WTC11 (cell line): Measurements from ENCODE around the gene PAK5. TPM values are rescaled to one million over a fixed set of nuclear protein-coding genes. Genes with fewer than 3 reads are reported as not detected.

ENCODE experiments used
- ATAC-seq: fragments of 200-7000 bp; cut with Tn5 transposase; 2 replicates; pipeline ENCODE4 v1.10.0; 2021; ENCODE audit warnings: mild to moderate bottlenecking, moderate library complexity
- CTCF ChIA-PET: fragments of 300-600 bp; sonication (Branson Sonifier 250); formaldehyde crosslinking; loops from one replicate; lab custom pipeline; 2021; ENCODE audit warnings: antibody characterized with exemption; lab: Charles Lee
- POLR2A ChIA-PET: fragments of 350-600 bp; sonication (Branson Sonifier 250); formaldehyde crosslinking; loops from one replicate; lab custom pipeline; 2021; ENCODE audit warnings: antibody characterized with exemption; lab: Charles Lee
- DNase-seq: peaks from one replicate; pipeline ENCODE4 v3.0.0; 2021; ENCODE audit warnings: low spot score
- H3K27ac Mint-ChIP-seq: 2 replicates; pipeline ENCODE4 v1.8.0; 2021; ENCODE audit warnings: mixed read lengths
- H3K27me3 Mint-ChIP-seq: 2 replicates; pipeline ENCODE4 v1.8.0; 2021; ENCODE audit warnings: low read depth, mild to moderate bottlenecking, moderate library complexity, mixed read lengths
- H3K36me3 Mint-ChIP-seq: 2 replicates; pipeline ENCODE4 v1.8.0; 2021; ENCODE audit warnings: mixed read lengths
- H3K4me1 Mint-ChIP-seq: 2 replicates; pipeline ENCODE4 v1.8.0; 2022; ENCODE audit warnings: mixed read lengths
- H3K4me3 Mint-ChIP-seq: 2 replicates; pipeline ENCODE4 v1.8.0; 2021; ENCODE audit warnings: mild to moderate bottlenecking, moderate library complexity, mixed read lengths
- H3K9me3 Mint-ChIP-seq: 2 replicates; pipeline ENCODE4 v1.8.0; 2021; ENCODE audit warnings: mixed read lengths
- ARID4B ChIP-seq: sonication (generic); formaldehyde crosslinking; IDR thresholded peaks from 2 replicates; pipeline ENCODE4 v1.8.0; 2023; ENCODE audit warnings: missing genetic modification reagents, mild to moderate bottlenecking, borderline replicate concordance
- ATF2 ChIP-seq: sonication (generic); formaldehyde crosslinking; IDR thresholded peaks from 2 replicates; pipeline ENCODE4 v1.8.1; 2022; ENCODE audit warnings: low read depth, missing genetic modification reagents, borderline replicate concordance
- ATF3 ChIP-seq: sonication (generic); formaldehyde crosslinking; conservative IDR thresholded peaks from 2 replicates; pipeline ENCODE4 v1.8.1; 2022; ENCODE audit warnings: mild to moderate bottlenecking, missing genetic modification reagents
- CREB1 ChIP-seq: sonication (generic); formaldehyde crosslinking; IDR thresholded peaks from 2 replicates; pipeline ENCODE4 v1.8.0; 2023; ENCODE audit warnings: mild to moderate bottlenecking, missing genetic modification reagents
- ERG ChIP-seq: fragments of 250-450 bp; sonication (Bioruptor Pico); IDR thresholded peaks from 2 replicates; pipeline ENCODE4 v1.8.0; 2021; ENCODE audit warnings: mild to moderate bottlenecking
- ETV6 ChIP-seq: sonication (generic); formaldehyde crosslinking; IDR thresholded peaks from 2 replicates; pipeline ENCODE4 v1.8.1; 2022; ENCODE audit warnings: mild to moderate bottlenecking, missing genetic modification reagents
- FOXP4 ChIP-seq: sonication (generic); formaldehyde crosslinking; IDR thresholded peaks from 2 replicates; pipeline ENCODE4 v1.8.0; 2022; ENCODE audit warnings: mild to moderate bottlenecking, missing genetic modification reagents
- HMGXB4 ChIP-seq: sonication (generic); formaldehyde crosslinking; IDR thresholded peaks from 2 replicates; pipeline ENCODE4 v1.8.1; 2023; ENCODE audit warnings: mild to moderate bottlenecking, moderate library complexity, missing genetic modification reagents
- IRF2 ChIP-seq: sonication (generic); formaldehyde crosslinking; IDR thresholded peaks from 2 replicates; pipeline ENCODE4 v1.8.0; 2022; ENCODE audit warnings: low read depth, missing genetic modification reagents, borderline replicate concordance
- JAZF1 ChIP-seq: fragments of 250-450 bp; sonication (Bioruptor Pico); IDR thresholded peaks from 2 replicates; pipeline ENCODE4 v1.9.0; 2021; ENCODE audit warnings: moderate library complexity, mild to moderate bottlenecking, inconsistent platforms
- NR2C2 ChIP-seq: sonication (generic); formaldehyde crosslinking; IDR thresholded peaks from 2 replicates; pipeline ENCODE4 v1.8.0; 2022; ENCODE audit warnings: mild to moderate bottlenecking, missing genetic modification reagents
- NR3C1 ChIP-seq: sonication (generic); formaldehyde crosslinking; conservative IDR thresholded peaks from 2 replicates; pipeline ENCODE4 v1.8.1; 2023; ENCODE audit warnings: low read depth, mild to moderate bottlenecking, missing genetic modification reagents
- RELA ChIP-seq: sonication (generic); formaldehyde crosslinking; IDR thresholded peaks from 2 replicates; pipeline ENCODE4 v1.8.1; 2022; ENCODE audit warnings: missing genetic modification reagents, mild to moderate bottlenecking, borderline replicate concordance
- SMAD3 ChIP-seq: sonication (generic); formaldehyde crosslinking; IDR thresholded peaks from 2 replicates; pipeline ENCODE4 v1.8.0; 2022; ENCODE audit warnings: missing genetic modification reagents, mild to moderate bottlenecking, borderline replicate concordance
- SOX15 ChIP-seq: fragments of 250-450 bp; sonication (Bioruptor Pico); IDR thresholded peaks from 2 replicates; pipeline ENCODE4 v1.9.0; 2021; ENCODE audit warnings: mild to moderate bottlenecking
- TCF7 ChIP-seq: sonication (generic); formaldehyde crosslinking; IDR thresholded peaks from 2 replicates; pipeline ENCODE4 v1.8.0; 2022; ENCODE audit warnings: mild to moderate bottlenecking, low read depth, missing genetic modification reagents, moderate library complexity
- TEAD1 ChIP-seq: sonication (generic); formaldehyde crosslinking; IDR thresholded peaks from 2 replicates; pipeline ENCODE4 v1.8.0; 2022; ENCODE audit warnings: mild to moderate bottlenecking, missing genetic modification reagents
- USF1 ChIP-seq: sonication (generic); formaldehyde crosslinking; IDR thresholded peaks from 2 replicates; pipeline ENCODE4 v1.8.0; 2022; ENCODE audit warnings: mild to moderate bottlenecking, missing genetic modification reagents
- ZBTB21 ChIP-seq: sonication (generic); formaldehyde crosslinking; IDR thresholded peaks from 2 replicates; pipeline ENCODE4 v1.8.1; 2023; ENCODE audit warnings: mild to moderate bottlenecking, missing genetic modification reagents, borderline replicate concordance
- ZNF416 ChIP-seq: fragments of 250-450 bp; sonication (Bioruptor Pico); IDR thresholded peaks from 2 replicates; pipeline ENCODE4 v1.9.0; 2021; ENCODE audit warnings: mild to moderate bottlenecking, inconsistent platforms
- ZNF532 ChIP-seq: fragments of 250-450 bp; sonication (Bioruptor Pico); IDR thresholded peaks from 2 replicates; pipeline ENCODE4 v1.9.0; 2021; ENCODE audit warnings: mild to moderate bottlenecking, borderline replicate concordance
- total RNA-seq: library from RNA; stranded (reverse); gene quantifications from 3 replicates; pipeline ENCODE4 v1.2.3, GENCODE V29; 2021

PAK5 gene
- total RNA-seq, 1 experiment from 2014 or later = 0.31 TPM

- TF ChIP-seq SMAD3 (CRISPR knock-in tag) = no peak
- no peak for TF ChIP-seq ZNF416 (CRISPR knock-in tag)
- TF ChIP-seq ARID4B = no peak
- no peak for TF ChIP-seq SOX15 (CRISPR knock-in tag)
- no peak for TF ChIP-seq ZNF532 (CRISPR knock-in tag)
- TF ChIP-seq RELA (CRISPR knock-in tag) = no peak
- TF ChIP-seq ATF2 = no peak
- no peak for TF ChIP-seq ATF3 (CRISPR knock-in tag)
- TF ChIP-seq, all 79 proteins: peak for 0
Measured at GRCh38 chr20:9835302-9835701, 3.6 kb downstream of the PAK5 start (continued).

GRCh38 chr20:9831032-9831431 is 7.8 kb downstream of the PAK5 start:
- Mint-ChIP-seq H3K9me3 (no peaks in the 10 kb centered on the region), H3K27me3 (peaks cover 6% of the 10 kb centered on the region), H3K36me3 (no peaks in the 10 kb centered on the region), H3K27ac (0 out of 2 replicates have a peak overlapping the region, but pooled peaks have one; percentile 44), H3K4me1 (peaks cover 23% of the 10 kb centered on the region), H3K4me3 (no peak overlapping the region)
- POLR2A ChIA-PET = no interaction called here
- CTCF ChIA-PET = no interaction called here
- ATAC-seq (no peak), DNase-seq (peak; percentile 32)
- no peak for TF ChIP-seq IRF2 (CRISPR knock-in tag)
- TF ChIP-seq ETV6 (CRISPR knock-in tag) = no peak
- no peak for TF ChIP-seq TCF7 (CRISPR knock-in tag)
- TF ChIP-seq HMGXB4 (CRISPR knock-in tag) = no peak
- TF ChIP-seq NR3C1 = no peak
- TF ChIP-seq JAZF1 = no peak
- no peak for TF ChIP-seq CREB1
- no peak for TF ChIP-seq FOXP4 (CRISPR knock-in tag)
- TF ChIP-seq NR2C2 (CRISPR knock-in tag) = no peak
- no peak for TF ChIP-seq TEAD1
- TF ChIP-seq ERG = no peak
- TF ChIP-seq ZBTB21 (CRISPR knock-in tag) = no peak
- no peak for TF ChIP-seq USF1
